LNCaP clone FGC (cell line): Measurements from ENCODE around the gene HHIPL1.

Experiments
- DNase-seq: peaks from one replicate; pipeline ENCODE4 v3.0.0-alpha.2; 2011; ENCODE audit warnings: low read depth
- H3K4me3 ChIP-seq: 2 replicates; pipeline ENCODE4 v1.5.1; 2011; ENCODE audit warnings: mild to moderate bottlenecking, low read depth, low read length, control low read depth
- TF ChIP-seq, protein P1 (sequence below): IDR thresholded peaks from 2 replicates; pipeline ENCODE4 v1.5.1; 2012; ENCODE audit warnings: mild to moderate bottlenecking; ENCODE audit not compliant: control insufficient read depth, insufficient read depth; ENCODE audit errors: extremely low read depth

The HHIPL1 gene

DNA sequence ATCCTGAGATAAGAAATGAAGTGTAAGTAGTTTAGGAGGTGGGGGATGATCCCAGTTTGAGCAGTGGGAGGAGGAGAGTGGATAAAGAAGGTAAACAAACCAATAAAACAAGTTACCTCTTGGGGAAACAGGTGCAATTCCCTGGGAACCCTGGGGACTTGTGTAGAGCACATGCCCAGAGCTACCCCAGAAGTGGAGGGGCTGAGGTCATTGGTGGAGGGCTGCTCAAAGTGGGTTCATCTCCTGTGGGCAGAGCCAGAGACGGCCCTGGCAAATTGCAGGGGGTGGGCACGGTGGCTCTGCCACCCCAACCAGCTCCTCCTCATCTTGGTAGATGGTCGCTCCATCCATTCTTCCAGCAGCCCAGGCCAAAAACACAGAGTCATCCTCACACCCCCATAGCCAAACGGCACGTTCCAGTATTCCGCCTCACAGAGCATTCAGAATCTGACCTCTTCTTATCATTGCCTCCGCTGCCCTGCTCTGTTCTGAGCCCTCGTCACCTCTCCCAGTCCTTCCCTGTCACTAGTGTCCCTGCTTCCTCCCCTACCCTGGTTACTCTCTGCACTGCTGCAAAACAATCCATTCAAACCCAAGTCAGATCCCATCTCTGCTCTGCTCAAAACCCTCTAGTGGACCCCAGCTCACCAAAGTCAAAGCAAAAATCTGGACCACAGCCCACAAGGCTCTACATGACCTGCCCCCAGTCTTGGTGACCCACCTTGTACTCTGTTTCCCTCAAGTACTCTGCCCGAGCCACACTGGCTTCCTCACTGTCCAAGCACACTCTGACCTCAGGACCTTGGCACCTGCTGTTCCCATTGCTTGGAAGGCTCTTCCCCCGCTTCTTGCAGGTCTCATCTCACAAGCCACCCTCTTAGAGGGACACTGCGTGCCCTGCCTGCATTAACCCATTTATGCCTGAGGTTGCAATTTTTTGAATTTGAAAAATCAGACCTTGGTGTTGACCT, 44.6 kb downstream of the HHIPL1 start:
- H3K4me3 ChIP-seq = no peak overlapping the region
- no peak for DNase-seq
- TF ChIP-seq, protein P1, sequence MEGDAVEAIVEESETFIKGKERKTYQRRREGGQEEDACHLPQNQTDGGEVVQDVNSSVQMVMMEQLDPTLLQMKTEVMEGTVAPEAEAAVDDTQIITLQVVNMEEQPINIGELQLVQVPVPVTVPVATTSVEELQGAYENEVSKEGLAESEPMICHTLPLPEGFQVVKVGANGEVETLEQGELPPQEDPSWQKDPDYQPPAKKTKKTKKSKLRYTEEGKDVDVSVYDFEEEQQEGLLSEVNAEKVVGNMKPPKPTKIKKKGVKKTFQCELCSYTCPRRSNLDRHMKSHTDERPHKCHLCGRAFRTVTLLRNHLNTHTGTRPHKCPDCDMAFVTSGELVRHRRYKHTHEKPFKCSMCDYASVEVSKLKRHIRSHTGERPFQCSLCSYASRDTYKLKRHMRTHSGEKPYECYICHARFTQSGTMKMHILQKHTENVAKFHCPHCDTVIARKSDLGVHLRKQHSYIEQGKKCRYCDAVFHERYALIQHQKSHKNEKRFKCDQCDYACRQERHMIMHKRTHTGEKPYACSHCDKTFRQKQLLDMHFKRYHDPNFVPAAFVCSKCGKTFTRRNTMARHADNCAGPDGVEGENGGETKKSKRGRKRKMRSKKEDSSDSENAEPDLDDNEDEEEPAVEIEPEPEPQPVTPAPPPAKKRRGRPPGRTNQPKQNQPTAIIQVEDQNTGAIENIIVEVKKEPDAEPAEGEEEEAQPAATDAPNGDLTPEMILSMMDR = no peak

DNA sequence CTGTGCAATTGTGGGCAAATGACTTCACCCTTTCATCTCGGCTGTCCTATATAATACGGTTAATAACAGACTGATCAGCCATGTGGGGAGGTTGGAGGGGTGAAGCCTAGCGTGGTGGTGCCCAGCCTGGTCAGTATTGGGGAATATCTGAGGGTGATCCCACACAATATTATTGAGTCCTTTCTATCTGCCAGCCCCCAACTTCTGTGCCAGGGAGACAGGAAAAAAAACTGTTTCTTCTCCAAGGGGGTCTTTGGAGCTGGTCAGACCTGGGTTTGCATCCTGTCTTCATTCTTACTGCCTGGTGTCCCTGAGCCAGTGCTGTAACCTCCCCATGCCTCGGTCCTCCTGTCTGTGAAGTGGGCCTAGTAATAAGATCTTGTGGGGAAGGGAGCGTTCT, 45.7 kb downstream of the HHIPL1 start:
- DNase-seq = no peak
- no peak overlapping the region for H3K4me3 ChIP-seq
- TF ChIP-seq, protein P1 = no peak

DNA sequence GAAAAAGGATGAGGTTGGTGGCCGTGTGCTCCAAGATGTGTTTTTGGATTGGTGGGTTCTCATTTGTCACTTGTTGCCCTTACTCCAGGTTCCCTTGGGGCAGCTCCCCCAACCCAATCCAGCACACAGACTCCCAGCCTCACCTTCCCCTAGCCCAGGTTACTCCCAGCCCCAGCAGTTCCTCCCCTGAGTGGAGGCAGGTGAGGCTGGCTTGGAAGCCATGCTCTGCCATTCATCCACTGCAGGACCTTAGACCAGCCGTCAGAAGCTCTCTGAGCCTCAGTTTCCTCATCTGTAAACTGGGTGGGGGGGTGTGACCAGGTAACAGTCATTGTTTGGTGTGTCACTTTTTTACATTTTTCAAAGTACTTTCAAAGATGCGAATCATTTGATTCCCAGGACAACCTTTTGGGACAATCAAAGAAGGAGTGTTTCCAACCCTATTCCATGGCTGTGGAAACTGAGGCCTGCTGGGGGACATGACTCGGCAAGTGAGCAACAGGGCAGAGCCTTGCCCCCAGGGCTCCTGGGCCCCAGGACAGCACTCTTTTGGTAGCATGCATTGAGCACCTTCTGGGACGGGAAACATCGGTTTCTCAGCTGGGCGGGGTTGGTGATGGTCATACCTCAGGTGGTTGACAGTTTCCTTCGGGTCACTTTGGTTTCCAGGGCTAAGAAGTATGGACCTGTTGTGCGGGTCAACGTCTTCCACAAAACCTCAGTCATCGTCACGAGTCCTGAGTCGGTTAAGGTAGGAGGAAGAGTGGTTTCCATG, 46.4 kb downstream of the HHIPL1 start:
- no peak overlapping the region for H3K4me3 ChIP-seq
- TF ChIP-seq, protein P1 = no peak
- DNase-seq = no peak

DNA sequence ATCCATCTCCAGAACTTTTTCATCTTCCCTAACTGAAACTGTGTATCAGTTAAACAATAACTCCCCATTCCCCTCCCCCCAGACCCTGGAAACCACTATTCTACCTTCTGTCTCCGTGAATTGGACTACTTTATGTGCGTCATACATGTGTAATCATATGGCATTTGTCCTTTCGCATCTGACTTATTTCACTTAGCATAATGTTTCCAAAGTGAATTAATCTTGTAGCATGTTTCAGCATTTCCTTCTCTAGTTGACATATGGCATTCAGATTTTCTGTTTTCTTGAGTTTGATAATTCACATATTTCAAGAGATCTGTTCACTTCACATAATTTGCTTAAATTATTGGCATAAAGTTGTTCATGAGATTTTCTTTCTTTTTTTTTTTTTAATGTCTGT, 49.0 kb downstream of the HHIPL1 start:
- TF ChIP-seq, protein P1 = no peak
- no peak overlapping the region for H3K4me3 ChIP-seq
- DNase-seq = no peak

DNA sequence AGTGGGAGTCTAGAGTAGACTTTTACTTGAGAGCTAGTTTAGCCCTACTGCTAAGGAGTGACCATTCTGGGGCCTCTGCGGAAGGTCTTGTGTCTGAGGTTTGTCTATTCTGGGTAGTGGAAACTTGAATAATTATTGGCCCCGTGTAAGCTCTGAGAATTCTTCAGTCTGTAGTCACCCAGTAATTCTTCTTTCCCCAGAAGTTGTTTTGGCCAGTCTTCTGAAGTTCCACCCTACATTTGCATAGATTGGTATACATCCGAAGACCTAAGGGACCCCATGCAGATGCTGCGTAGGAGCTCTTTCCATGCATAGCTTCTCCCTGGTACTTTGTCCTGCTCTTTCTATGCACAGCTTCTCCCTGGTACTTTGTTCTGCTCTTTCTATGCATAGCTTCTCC, 52.0 kb downstream of the HHIPL1 start:
- DNase-seq = no peak
- TF ChIP-seq, protein P1 = no peak
- no peak overlapping the region for H3K4me3 ChIP-seq

DNA sequence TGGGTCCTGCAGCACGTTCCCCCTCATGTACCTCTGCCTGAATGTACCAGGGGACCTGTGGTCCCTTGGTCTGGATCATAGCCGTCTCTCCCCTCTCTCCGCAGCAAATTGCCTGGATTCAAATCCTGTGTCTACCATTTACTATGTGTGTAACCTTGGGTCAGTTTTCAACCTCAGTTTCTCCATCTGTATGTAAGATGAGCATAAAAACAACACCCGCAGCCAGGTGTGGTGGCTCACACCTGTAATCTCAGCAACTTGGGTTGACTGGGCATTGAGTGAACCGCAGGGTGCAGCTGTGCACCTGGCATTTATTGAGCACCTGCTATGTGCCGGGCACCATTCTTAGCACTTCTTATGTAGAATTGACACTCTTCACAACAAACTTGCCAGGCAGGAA, 53.3 kb downstream of the HHIPL1 start:
- DNase-seq = no peak
- H3K4me3 ChIP-seq = no peak overlapping the region
- TF ChIP-seq, protein P1 = no peak
